Activated CD8-positive, alpha-beta T cell treated with anti-CD3 and anti-CD28 coated beads, Interleukin-2, amount 10 ng/mL, durations not matched to agents 7 days and 5 days (primary cell): ENCODE data around the gene IGSF21. TPM values are rescaled to one million over a fixed set of nuclear protein-coding genes. Genes with fewer than 3 reads are reported as not detected.

Experiments used
- ATAC-seq: fragments of 150-1000 bp; cut with Tn5 transposase; one replicate; pipeline ENCODE4 v1.10.0; 2021; ENCODE audit warnings: moderate library complexity
- CTCF ChIA-PET: fragments of 350-600 bp; sonication (Branson Sonifier 250); formaldehyde crosslinking; loops from one replicate; lab custom pipeline; 2021; ENCODE audit warnings: antibody characterized with exemption; lab: Charles Lee
- POLR2A ChIA-PET: fragments of 350-600 bp; sonication (Branson Sonifier 250); formaldehyde crosslinking; loops from one replicate; lab custom pipeline; 2021; ENCODE audit warnings: antibody characterized with exemption; lab: Charles Lee
- DNase-seq: peaks from one replicate; pipeline ENCODE4 v3.0.0-alpha.2; 2020
- H3K27ac Mint-ChIP-seq: one replicate; pipeline ENCODE4 v1.8.0; 2021; ENCODE audit warnings: mild to moderate bottlenecking, mixed read lengths
- H3K27me3 Mint-ChIP-seq: one replicate; pipeline ENCODE4 v1.8.0; 2021; ENCODE audit warnings: low read depth, mixed read lengths
- H3K36me3 Mint-ChIP-seq: one replicate; pipeline ENCODE4 v1.8.0; 2021; ENCODE audit warnings: low read depth, mixed read lengths
- H3K4me1 Mint-ChIP-seq: one replicate; pipeline ENCODE4 v1.8.0; 2021; ENCODE audit warnings: low read depth, mixed read lengths
- H3K4me3 Mint-ChIP-seq: one replicate; pipeline ENCODE4 v1.8.0; 2021; ENCODE audit warnings: mild to moderate bottlenecking, mixed read lengths
- H3K9me3 Mint-ChIP-seq: one replicate; pipeline ENCODE4 v1.8.0; 2022; ENCODE audit warnings: mixed read lengths; ENCODE audit not compliant: insufficient read depth
- total RNA-seq, 2 experiments: library from RNA; stranded (reverse); gene quantifications; one replicate each; pipeline ENCODE4 v1.2.3, GENCODE V29; 2021

Gene IGSF21
- total RNA-seq, 2 experiments from 2014 or later: not detected

DNA sequence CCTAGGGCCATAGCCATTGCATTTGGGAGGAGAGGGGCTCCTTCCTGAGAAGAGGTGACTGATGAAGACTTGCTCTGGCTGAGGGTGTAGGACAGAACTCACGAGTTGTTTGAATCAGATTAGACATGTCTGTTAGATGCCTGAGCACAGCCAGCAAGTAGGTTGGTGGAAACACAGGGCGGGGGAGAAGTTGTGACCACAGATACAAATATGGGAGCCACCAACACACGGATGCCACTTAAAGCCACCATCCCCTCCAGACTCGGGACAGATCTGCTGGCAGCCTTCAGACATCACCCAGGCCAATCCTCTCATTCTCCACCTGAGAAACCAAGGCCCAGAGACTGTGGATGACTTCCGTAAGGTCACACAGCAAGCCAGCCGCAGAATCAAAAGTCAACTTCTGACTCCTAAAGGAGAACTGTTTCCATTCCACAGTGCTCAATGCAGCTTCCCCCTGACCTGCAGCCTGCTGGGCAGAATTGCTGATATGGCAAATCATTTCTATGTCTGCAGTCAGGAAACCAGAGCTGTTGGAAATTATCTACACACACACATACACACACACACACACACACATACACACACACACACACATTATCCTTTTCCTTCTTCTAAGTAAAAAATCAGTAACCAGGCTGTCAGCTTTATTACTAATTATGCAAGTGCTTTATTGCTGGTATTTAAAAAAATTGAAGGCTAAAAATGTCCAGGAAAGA, 196.7 kb downstream of the IGSF21 start:
- Mint-ChIP-seq H3K27ac (no peak overlapping the region), H3K4me3 (no peak overlapping the region), H3K36me3 (no peaks in the 10 kb centered on the region), H3K4me1 (no peaks in the 10 kb centered on the region), H3K27me3 (no peaks in the 10 kb centered on the region), H3K9me3 (no peaks in the 10 kb centered on the region)
- ChIA-PET POLR2A (no interaction called here), CTCF (no interaction called here)
- no peak for DNase-seq
- no peak for ATAC-seq

DNA sequence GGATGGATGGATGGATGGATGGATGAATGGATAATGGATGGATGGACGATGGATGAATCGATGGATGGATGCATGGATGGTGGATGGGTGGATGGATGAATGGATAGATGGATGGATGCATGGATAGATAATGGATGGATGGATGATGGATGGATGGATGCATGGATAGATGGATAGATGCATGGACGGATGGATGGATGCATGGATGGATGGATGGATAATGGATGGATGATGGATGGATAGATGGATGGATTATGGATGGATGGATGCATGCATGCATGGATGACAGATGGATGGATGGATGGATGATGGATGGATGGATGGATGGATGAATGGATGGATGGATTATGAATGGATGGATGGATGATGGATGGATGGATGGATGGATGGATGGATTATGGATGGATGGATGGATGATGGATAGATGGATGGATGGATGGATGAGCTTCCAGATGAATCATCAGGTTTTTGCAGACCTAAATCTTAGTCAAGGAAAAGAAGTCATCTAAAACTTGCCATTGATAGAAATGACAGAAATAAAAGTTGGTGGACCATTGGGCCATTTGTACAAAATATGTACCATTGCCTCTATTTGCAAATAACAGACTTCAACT, 197.7 kb downstream of the IGSF21 start:
- H3K9me3 Mint-ChIP-seq: no peaks in the 10 kb centered on the region
- no peaks in the 10 kb centered on the region for H3K36me3 Mint-ChIP-seq
- CTCF ChIA-PET: interaction anchor here (1.0 kb wide), 1 partner anchor 14 kb away, joined by 3 read pairs; no protein-coding TSS in a partner anchor
- ATAC-seq: no peak
- no peak for DNase-seq
- POLR2A ChIA-PET: interaction anchor here (0.6 kb wide), 1 partner anchor 640 kb away, joined by 3 read pairs; no protein-coding TSS in a partner anchor
- H3K4me3 Mint-ChIP-seq: no peak overlapping the region
- no peaks in the 10 kb centered on the region for H3K27me3 Mint-ChIP-seq
- no peaks in the 10 kb centered on the region for H3K4me1 Mint-ChIP-seq
- H3K27ac Mint-ChIP-seq: no peak overlapping the region

DNA sequence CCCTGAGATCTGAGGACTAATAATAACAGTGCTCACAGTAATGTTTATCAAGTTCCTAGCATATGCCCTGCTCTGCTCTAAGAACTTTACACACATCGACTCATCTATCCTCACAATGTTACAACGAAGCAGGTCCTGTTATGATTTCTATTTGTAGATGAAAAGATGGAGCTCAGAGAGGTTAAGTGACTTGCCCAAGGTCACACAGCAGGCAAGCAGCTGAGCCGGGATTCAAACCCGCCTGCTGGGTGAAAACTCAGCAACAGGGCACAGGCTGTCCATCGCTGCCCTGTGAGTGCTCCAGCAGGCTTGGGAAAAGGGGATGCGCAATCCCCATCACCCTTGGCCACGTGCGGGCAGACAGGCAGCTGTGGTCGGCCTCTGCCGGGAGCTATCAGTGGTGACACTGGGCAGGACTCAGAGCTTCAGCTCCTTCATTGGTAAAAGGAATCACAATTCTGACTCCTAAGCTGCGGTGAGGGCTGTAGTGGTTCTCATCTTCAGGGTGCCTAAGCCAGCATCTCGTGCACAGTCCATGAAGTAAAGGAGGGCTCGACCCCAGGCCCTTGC, 199.8 kb downstream of the IGSF21 start:
- POLR2A ChIA-PET: no interaction called here
- ATAC-seq (no peak), DNase-seq (no peak)
- H3K9me3 Mint-ChIP-seq: no peaks in the 10 kb centered on the region
- H3K27me3 Mint-ChIP-seq: no peaks in the 10 kb centered on the region
- CTCF ChIA-PET: no interaction called here
- no peak overlapping the region for H3K4me3 Mint-ChIP-seq
- no peaks in the 10 kb centered on the region for H3K4me1 Mint-ChIP-seq
- no peak overlapping the region for H3K27ac Mint-ChIP-seq
- H3K36me3 Mint-ChIP-seq: no peaks in the 10 kb centered on the region

DNA sequence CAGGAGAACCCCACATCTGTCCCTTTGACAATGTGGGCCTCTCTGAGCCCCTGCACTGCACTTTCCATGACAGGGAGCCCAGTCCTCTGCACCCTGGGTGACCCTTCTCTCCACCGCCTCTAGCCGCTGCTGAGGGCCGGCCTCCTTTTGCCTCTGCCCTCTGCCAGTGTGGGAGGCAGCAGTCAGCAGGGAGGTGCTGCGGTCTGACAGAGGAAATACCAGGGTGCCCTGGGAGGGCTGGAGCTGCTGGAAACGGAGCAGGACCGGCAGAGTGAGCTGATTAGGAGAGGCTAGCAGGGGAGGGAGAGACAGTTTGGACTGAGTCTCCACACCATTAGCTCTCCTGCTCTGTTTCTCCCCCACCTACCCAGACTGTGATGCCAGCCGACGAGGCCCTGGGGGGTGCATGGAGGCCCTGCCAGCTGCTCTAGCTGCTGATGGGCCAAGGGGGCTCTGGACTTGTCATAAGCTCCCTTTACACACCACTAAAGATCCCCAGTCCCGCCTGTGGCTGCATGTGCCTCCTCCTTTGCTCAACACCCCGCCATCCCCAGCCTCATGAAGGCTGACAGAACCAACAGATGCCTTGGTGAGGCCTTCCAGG, 202.1 kb downstream of the IGSF21 start:
- ATAC-seq: no peak
- Mint-ChIP-seq H3K27me3 (no peaks in the 10 kb centered on the region), H3K27ac (no peak overlapping the region), H3K9me3 (no peaks in the 10 kb centered on the region), H3K36me3 (no peaks in the 10 kb centered on the region), H3K4me3 (no peak overlapping the region), H3K4me1 (no peaks in the 10 kb centered on the region)
- ChIA-PET CTCF (no interaction called here), POLR2A (no interaction called here)
- DNase-seq: no peak

DNA sequence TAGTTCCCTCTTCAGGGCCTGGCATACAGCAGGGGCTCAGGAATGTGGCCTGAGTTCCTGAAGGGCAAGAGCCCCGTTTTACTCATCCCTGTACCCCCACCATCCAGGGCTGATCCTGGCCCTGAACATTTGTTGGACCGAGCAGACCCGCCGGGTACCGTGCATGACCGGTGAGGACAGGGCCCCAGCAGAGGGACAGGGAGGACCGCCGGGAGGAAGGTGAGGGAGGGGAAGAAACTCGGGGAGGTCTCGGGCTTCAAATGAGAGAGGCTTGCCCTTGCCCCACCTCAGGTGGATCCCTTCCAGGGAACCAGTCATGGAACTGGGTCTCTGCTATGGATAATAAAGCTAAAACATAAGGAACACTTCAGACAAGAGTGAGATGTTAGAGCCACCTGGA, 205.4 kb downstream of the IGSF21 start:
- Mint-ChIP-seq H3K27ac (no peak overlapping the region), H3K4me1 (no peaks in the 10 kb centered on the region), H3K27me3 (no peaks in the 10 kb centered on the region), H3K9me3 (no peaks in the 10 kb centered on the region), H3K4me3 (no peak overlapping the region), H3K36me3 (no peaks in the 10 kb centered on the region)
- CTCF ChIA-PET: no interaction called here
- DNase-seq (no peak), ATAC-seq (no peak)
- POLR2A ChIA-PET: no interaction called here

GRCh38 chr1:18313523-18313922, 205.9 kb downstream of the IGSF21 start:
- no peak overlapping the region for H3K4me3 Mint-ChIP-seq
- CTCF ChIA-PET: interaction anchor here (1.0 kb wide), 1 partner anchor 14 kb away, joined by 3 read pairs; no protein-coding TSS in a partner anchor
- H3K27ac Mint-ChIP-seq: no peak overlapping the region
- H3K36me3 Mint-ChIP-seq: no peaks in the 10 kb centered on the region
- no peaks in the 10 kb centered on the region for H3K9me3 Mint-ChIP-seq
- H3K27me3 Mint-ChIP-seq: no peaks in the 10 kb centered on the region
- ATAC-seq (no peak), DNase-seq (no peak)
- no peaks in the 10 kb centered on the region for H3K4me1 Mint-ChIP-seq
- POLR2A ChIA-PET: no interaction called here

- no peaks in the 10 kb centered on the region for H3K27me3 Mint-ChIP-seq
- no peaks in the 10 kb centered on the region for H3K4me1 Mint-ChIP-seq
- H3K4me3 Mint-ChIP-seq: no peak overlapping the region
- ChIA-PET CTCF (interaction anchor here (1.0 kb wide), 1 partner anchor 15 kb away, joined by 3 read pairs; no protein-coding TSS in a partner anchor), POLR2A (interaction anchor here (0.7 kb wide), 1 partner anchor 59 kb away, joined by 4 read pairs; no protein-coding TSS in a partner anchor)
- H3K36me3 Mint-ChIP-seq: no peaks in the 10 kb centered on the region
- DNase-seq (no peak), ATAC-seq (no peak)
- no peak overlapping the region for H3K27ac Mint-ChIP-seq
- no peaks in the 10 kb centered on the region for H3K9me3 Mint-ChIP-seq
Measured at GRCh38 chr1:18314399-18314798, 206.8 kb downstream of the IGSF21 start.

DNA sequence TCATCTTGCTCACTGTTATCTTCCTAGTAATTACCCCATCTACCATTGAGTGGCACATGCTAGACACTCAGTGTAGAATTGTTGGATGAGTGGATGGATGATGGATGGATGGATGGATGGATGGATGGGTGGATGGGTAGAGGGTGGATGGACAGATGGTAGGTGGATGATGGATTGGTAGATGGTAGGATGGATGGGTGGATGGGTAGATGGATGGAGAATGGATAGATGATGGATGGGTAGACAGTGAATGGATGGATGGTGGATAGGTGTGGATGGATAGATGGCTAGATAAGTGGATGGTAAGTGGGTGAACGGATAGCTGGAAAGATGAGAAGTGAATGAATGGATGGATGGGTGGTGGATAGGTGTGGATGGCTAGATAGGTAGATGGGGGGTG, 207.9 kb downstream of the IGSF21 start:
- H3K27me3 Mint-ChIP-seq: no peaks in the 10 kb centered on the region
- H3K4me1 Mint-ChIP-seq: no peaks in the 10 kb centered on the region
- POLR2A ChIA-PET: interaction anchor here (0.7 kb wide), 1 partner anchor 60 kb away, joined by 4 read pairs; no protein-coding TSS in a partner anchor
- CTCF ChIA-PET: no interaction called here
- DNase-seq (no peak), ATAC-seq (no peak)
- H3K36me3 Mint-ChIP-seq: no peaks in the 10 kb centered on the region
- no peak overlapping the region for H3K27ac Mint-ChIP-seq
- no peak overlapping the region for H3K4me3 Mint-ChIP-seq
- no peaks in the 10 kb centered on the region for H3K9me3 Mint-ChIP-seq

DNA sequence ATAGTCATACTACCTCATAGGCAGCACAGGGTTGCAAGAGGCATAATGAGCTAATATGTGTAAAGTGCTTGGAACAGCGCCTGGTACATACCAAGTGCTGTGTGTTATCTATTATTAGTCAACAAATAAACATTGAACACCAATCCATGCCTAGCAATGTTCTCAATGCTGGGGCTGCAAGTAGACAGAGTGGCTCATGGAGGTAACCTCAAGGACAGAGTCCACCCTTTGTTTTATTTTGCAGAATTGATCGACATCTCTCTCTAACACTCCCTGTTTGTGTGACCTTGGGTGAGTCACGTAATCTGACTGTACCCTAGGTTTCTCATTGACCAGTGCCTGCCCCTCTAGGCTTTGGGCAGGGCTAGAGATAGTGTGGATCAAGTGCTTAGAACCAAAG, 209.2 kb downstream of the IGSF21 start:
- Mint-ChIP-seq H3K27me3 (no peaks in the 10 kb centered on the region), H3K4me3 (no peak overlapping the region), H3K36me3 (no peaks in the 10 kb centered on the region), H3K9me3 (no peaks in the 10 kb centered on the region), H3K4me1 (no peaks in the 10 kb centered on the region), H3K27ac (no peak overlapping the region)
- DNase-seq (no peak), ATAC-seq (no peak)
- ChIA-PET CTCF (no interaction called here), POLR2A (no interaction called here)

DNA sequence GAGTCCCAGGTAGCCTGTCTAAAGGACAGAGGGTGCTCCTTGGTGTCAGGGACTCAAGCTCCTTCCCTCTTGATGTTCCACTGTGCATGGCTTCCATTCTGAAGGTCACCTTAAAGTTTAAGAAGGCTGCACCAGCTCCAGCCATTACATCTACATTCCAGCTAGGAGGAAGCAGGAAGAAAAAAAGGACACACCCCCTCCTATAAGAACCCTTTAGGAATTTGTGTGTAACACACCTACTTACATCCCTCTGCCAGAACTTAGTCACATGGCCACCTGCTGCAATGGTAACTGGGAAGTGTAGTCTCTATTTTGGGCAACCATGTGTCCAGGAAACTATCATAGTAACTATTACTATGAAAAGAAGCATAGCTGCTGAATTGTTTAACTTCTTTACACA, 211.5 kb downstream of the IGSF21 start:
- POLR2A ChIA-PET: no interaction called here
- no peak for ATAC-seq
- Mint-ChIP-seq H3K27ac (no peak overlapping the region), H3K4me3 (no peak overlapping the region), H3K36me3 (no peaks in the 10 kb centered on the region), H3K27me3 (no peaks in the 10 kb centered on the region), H3K4me1 (no peaks in the 10 kb centered on the region), H3K9me3 (no peaks in the 10 kb centered on the region)
- CTCF ChIA-PET: interaction anchor here (0.8 kb wide), 1 partner anchor 13 kb away, joined by 3 read pairs; no protein-coding TSS in a partner anchor
- DNase-seq: no peak

GRCh38 chr1:18320051-18320450, 212.5 kb downstream of the IGSF21 start:
- Mint-ChIP-seq H3K9me3 (no peaks in the 10 kb centered on the region), H3K27me3 (no peaks in the 10 kb centered on the region), H3K27ac (no peak overlapping the region), H3K36me3 (no peaks in the 10 kb centered on the region), H3K4me3 (no peak overlapping the region), H3K4me1 (no peaks in the 10 kb centered on the region)
- ChIA-PET POLR2A (no interaction called here), CTCF (no interaction called here)
- no peak for ATAC-seq
- no peak for DNase-seq
